Mesothelial cell of epicardium (in vitro differentiated cells): ENCODE data around the gene DENND5B. TPM values are rescaled to one million over a fixed set of nuclear protein-coding genes. Genes with fewer than 3 reads are reported as not detected.
"Not testable (repeated sequence)": the region's sequence is repeated elsewhere in the genome, so short reads cannot be mapped to it uniquely, and the experiment has no call there.

ENCODE experiments used
- DNase-seq, 2 experiments: peaks; one replicate each; pipeline ENCODE4 v3.0.0; 2021; ENCODE audit warnings: low spot score in 2 of 2; ENCODE audit not compliant: unreplicated experiment in 2 of 2
- H3K27ac Mint-ChIP-seq: 2 replicates; pipeline ENCODE4 v1.8.0; 2021; ENCODE audit warnings: mixed read lengths
- H3K27me3 Mint-ChIP-seq: 2 replicates; pipeline ENCODE4 v1.8.0; 2021; ENCODE audit warnings: low read depth, mixed read lengths
- H3K36me3 Mint-ChIP-seq: 2 replicates; pipeline ENCODE4 v1.8.0; 2021; ENCODE audit warnings: mixed read lengths
- H3K4me1 Mint-ChIP-seq: 2 replicates; pipeline ENCODE4 v1.8.0; 2021; ENCODE audit warnings: mixed read lengths
- H3K4me3 Mint-ChIP-seq: 2 replicates; pipeline ENCODE4 v1.8.0; 2021; ENCODE audit warnings: mild to moderate bottlenecking, moderate library complexity, mixed read lengths
- H3K9me3 Mint-ChIP-seq: 2 replicates; pipeline ENCODE4 v1.8.0; 2021; ENCODE audit warnings: mixed read lengths
- total RNA-seq: library from RNA; stranded (reverse); gene quantifications from 3 replicates; pipeline ENCODE4 v1.2.1, GENCODE V29; 2021
- TF ChIP-seq, protein P1 (sequence below): fragments of 200-600 bp; sonication (generic); IDR thresholded peaks from one replicate; pipeline ENCODE4 v1.5.0; 2021; ENCODE audit warnings: antibody characterized with exemption; ENCODE audit not compliant: unreplicated experiment

DENND5B gene
- total RNA-seq, 1 donor from 2014 or later = 27.1 TPM

DNA sequence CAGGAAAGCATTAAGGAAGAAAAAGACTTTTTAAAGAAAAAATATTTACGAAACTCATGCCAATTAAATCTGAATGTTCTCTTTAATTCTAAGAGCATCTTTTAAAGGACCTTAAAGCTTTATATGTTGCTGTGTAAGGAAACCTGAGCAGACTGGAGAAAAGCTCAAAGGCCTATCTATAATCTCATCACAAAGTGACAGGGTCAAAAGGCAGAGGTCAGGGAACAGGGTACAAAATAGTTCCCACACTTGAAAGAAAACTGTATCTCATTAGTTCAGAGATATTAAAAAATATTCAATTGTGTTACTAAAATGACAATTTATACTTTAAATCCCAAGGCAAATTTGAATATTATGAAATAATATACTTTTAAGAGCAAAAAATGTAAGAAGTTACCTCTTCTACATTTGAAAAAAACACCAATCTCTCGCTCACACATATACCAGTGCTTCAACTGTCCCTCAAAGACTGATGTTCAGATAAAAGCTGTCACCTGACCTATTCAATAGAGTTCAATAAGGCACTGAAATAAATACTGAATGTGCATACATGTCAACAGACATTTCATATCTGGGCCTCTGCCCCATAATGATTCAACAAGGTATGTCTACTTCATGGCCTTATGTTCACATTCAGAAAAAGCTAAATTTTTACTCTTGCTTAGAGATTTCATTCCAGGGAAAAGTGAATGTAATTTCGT is 17.9 kb downstream of the DENND5B start:
- DNase-seq = no peak
- Mint-ChIP-seq H3K4me1 (peaks cover 31% of the 10 kb centered on the region), H3K27me3 (no peaks in the 10 kb centered on the region), H3K36me3 (no peaks in the 10 kb centered on the region), H3K4me3 (no peak overlapping the region), H3K9me3 (no peaks in the 10 kb centered on the region), H3K27ac (peak overlapping the region; percentile 54)
- TF ChIP-seq, protein P1, sequence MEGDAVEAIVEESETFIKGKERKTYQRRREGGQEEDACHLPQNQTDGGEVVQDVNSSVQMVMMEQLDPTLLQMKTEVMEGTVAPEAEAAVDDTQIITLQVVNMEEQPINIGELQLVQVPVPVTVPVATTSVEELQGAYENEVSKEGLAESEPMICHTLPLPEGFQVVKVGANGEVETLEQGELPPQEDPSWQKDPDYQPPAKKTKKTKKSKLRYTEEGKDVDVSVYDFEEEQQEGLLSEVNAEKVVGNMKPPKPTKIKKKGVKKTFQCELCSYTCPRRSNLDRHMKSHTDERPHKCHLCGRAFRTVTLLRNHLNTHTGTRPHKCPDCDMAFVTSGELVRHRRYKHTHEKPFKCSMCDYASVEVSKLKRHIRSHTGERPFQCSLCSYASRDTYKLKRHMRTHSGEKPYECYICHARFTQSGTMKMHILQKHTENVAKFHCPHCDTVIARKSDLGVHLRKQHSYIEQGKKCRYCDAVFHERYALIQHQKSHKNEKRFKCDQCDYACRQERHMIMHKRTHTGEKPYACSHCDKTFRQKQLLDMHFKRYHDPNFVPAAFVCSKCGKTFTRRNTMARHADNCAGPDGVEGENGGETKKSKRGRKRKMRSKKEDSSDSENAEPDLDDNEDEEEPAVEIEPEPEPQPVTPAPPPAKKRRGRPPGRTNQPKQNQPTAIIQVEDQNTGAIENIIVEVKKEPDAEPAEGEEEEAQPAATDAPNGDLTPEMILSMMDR = no peak

DNA sequence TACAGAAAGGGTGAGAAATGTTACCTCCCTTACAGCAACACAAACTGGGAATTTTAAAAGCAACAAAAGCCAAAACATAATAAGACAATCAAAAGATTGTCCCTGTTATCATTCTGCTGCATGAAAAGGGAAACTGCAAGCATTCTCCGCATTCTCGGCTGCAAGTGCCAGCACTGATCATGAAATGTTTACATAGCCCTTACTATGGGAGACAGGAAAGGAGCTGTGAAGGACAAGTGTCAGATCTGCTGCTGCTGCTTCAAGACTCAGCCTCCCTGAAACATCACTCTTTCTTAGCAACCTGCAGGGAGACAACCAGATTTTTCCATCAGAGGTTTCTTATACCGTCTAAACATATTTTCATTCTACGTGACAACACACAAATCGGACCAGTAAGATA is 20.1 kb downstream of the DENND5B start:
- no peaks in the 10 kb centered on the region for H3K36me3 Mint-ChIP-seq
- no peak for DNase-seq
- H3K27me3 Mint-ChIP-seq = no peaks in the 10 kb centered on the region
- H3K4me3 Mint-ChIP-seq = no peak overlapping the region
- H3K27ac Mint-ChIP-seq = peak overlapping the region; percentile 58
- TF ChIP-seq, protein P1 = no peak
- no peaks in the 10 kb centered on the region for H3K9me3 Mint-ChIP-seq
- H3K4me1 Mint-ChIP-seq = peaks cover 31% of the 10 kb centered on the region

GRCh38 chr12:31569517-31569916 is 21.4 kb downstream of the DENND5B start:
- not testable (repeated sequence) for H3K9me3 Mint-ChIP-seq, H3K27me3 Mint-ChIP-seq, H3K36me3 Mint-ChIP-seq, DNase-seq, H3K4me3 Mint-ChIP-seq, H3K27ac Mint-ChIP-seq
- H3K4me1 Mint-ChIP-seq = peaks cover 24% of the 10 kb centered on the region

DNA sequence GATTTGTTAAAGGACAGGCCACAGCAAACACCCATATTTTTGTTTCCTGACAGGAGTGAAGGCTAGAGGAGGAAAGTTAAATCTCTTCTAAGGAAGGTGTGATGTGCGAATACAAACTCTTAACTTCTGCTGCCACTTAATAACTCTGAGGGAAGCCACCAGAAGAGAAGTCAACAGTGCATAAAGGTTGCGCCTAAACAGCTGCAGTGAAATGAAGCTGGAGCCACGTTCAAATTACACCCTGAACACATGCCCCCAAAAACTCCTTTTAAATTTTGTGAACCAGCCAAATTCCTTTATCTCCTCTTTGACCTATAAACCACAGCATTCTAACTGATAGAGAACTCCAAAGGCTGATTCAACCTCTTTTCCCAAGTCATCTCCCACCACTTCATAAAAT is 22.4 kb downstream of the DENND5B start:
- Mint-ChIP-seq H3K27ac (no peak overlapping the region), H3K27me3 (no peaks in the 10 kb centered on the region), H3K4me3 (no peak overlapping the region), H3K4me1 (peaks cover 23% of the 10 kb centered on the region), H3K36me3 (no peaks in the 10 kb centered on the region), H3K9me3 (no peaks in the 10 kb centered on the region)
- no peak for DNase-seq
- TF ChIP-seq, protein P1 = no peak

DNA sequence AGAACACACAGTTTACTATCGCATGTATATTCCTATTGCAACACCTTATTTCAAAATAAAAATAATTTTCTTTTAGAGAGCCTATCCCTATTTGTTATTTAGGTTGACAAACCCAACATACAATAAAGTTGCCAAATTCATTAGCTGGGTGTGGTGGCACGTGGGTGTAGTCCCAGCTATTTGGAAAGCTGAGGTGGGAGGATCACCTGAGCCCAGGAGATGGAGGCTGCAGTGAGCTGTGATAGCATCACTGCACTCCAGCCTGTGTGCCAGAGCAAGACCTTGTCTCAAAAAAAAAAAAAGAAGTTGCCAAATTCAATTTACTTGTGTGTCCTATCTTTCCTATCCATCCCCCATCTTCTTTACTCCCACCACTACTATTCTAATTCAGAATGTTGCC is 23.9 kb downstream of the DENND5B start:
- TF ChIP-seq, protein P1 = no peak
- Mint-ChIP-seq H3K36me3 (no peaks in the 10 kb centered on the region), H3K4me3 (no peak overlapping the region), H3K27ac (no peak overlapping the region), H3K27me3 (no peaks in the 10 kb centered on the region), H3K9me3 (no peaks in the 10 kb centered on the region), H3K4me1 (peaks cover 14% of the 10 kb centered on the region)
- DNase-seq = no peak

- Mint-ChIP-seq H3K27ac (no peak overlapping the region), H3K4me3 (no peak overlapping the region), H3K9me3 (no peaks in the 10 kb centered on the region), H3K4me1 (peaks cover 14% of the 10 kb centered on the region), H3K27me3 (no peaks in the 10 kb centered on the region), H3K36me3 (no peaks in the 10 kb centered on the region)
- no peak for DNase-seq
- TF ChIP-seq, protein P1 = no peak
Measured at GRCh38 chr12:31566547-31566946, 24.4 kb downstream of the DENND5B start.
